ENCODE data around the gene EPHA2. TPM values are rescaled to one million over a fixed set of nuclear protein-coding genes. Genes with fewer than 3 reads are reported as not detected.

Gene EPHA2
- total and polyA plus RNA-seq, 2 donors (not counting 3 experiments of a cell fraction or from before 2014, with no cell fraction given): 141 to 147 TPM

DNA sequence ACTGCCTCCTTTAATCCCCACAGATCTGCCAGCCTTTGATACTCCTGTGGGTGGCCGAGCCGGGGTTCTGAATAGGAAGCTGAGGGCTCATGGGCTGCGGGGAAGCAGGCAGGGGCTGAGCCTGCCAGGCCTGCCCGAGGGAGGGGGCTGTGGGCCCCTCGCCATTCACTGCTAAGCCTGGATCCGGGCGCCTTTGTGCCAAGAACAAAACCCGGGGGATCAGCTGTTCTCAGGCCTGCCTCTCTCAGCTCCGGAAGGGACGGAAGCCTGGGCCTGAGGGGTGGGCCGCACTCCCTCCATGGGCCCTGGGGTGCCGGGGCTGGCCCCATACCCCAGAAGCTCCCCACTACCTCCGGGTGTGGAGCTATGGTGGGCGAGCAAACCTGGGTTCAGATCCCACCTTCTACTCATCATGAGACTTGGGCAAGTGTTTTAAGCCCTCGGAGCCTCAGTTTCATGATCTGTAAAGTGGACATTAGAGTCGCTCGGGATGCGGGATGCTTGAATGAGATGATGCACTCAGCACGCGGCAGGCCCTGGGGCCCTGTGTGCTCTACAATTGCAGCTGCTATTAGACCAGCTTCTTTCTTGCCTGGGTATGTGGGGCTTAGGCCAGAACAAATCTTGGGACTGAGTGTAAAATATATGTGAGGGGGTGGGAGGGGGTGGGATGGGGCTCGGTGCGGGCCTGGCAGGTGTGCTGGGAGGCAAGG, 19.2 kb upstream of the EPHA2 start:
- H3K4me2 ChIP-seq (ENCODE audit: insufficient read depth, low read length): no peak overlapping the region
- ChIA-PET POLR2A (interaction anchor here (0.6 to 2.3 kb wide), 3 partner anchors 19 to 37 kb away, joined by 3 to 13 read pairs (median 3); partner anchors contain the start of gene EPHA2), CTCF (interaction anchor here (1.1 to 1.4 kb wide), 4 partner anchors 10 to 93 kb away, joined by 3 to 7 read pairs (median 6); no protein-coding TSS in a partner anchor)
- H3K79me2 ChIP-seq (ENCODE audit: control insufficient read depth, insufficient read depth, low read length): no peaks in the 10 kb centered on the region
- H3K27ac ChIP-seq (ENCODE audit: insufficient read depth, low read depth, low read length): peak overlapping the region; percentile 84
- H2AFZ ChIP-seq (ENCODE audit: low read depth, low read length): no peak overlapping the region
- H4K20me1 ChIP-seq (replicated peaks; ENCODE audit: control insufficient read depth, extremely low read depth, insufficient read depth, low read length): no peaks in the 10 kb centered on the region
- no peaks in the 10 kb centered on the region for H3K27me3 ChIP-seq (ENCODE audit: control insufficient read depth in 2 of 2, insufficient read depth in 2 of 2, low read length in 2 of 2)
- FAIRE-seq: no peak
- intact Hi-C loops (cut with micrococcal nuclease) (no loop called here), dilution Hi-C loops (cut with MboI; ENCODE audit: extremely low pct_ligation_motif_present, low sequenced_read_pairs) (no loop called here)
- H3K4me1 ChIP-seq (ENCODE audit: control insufficient read depth, extremely low read depth, insufficient read depth, low read length): peaks cover 38% of the 10 kb centered on the region
- no TSS peak for BruUV-seq (replicated peaks)
- no peak overlapping the region for H3K9ac ChIP-seq (replicated peaks; ENCODE audit: extremely low read depth, insufficient read depth, low read length)
- no peak for DNase-seq (ENCODE audit: low read depth, low spot score)
- no peaks in the 10 kb centered on the region for H3K9me1 ChIP-seq (replicated peaks; ENCODE audit: control insufficient read depth, extremely low read depth, insufficient read depth, low read length)
- H3K4me3 ChIP-seq (replicated peaks in 1 of 3; ENCODE audit: insufficient read depth in 1 of 3, low read depth in 1 of 3, low read length in 3 of 3): no peak overlapping the region
- no peaks in the 10 kb centered on the region for H3K36me3 ChIP-seq (ENCODE audit: control insufficient read depth in 2 of 2, extremely low read depth in 1 of 2, insufficient read depth in 2 of 2, low read length in 2 of 2)
- no peaks in the 10 kb centered on the region for H3K9me3 ChIP-seq (replicated peaks; ENCODE audit: control insufficient read depth, insufficient read depth, low read length)
- TF ChIP-seq, protein P1, sequence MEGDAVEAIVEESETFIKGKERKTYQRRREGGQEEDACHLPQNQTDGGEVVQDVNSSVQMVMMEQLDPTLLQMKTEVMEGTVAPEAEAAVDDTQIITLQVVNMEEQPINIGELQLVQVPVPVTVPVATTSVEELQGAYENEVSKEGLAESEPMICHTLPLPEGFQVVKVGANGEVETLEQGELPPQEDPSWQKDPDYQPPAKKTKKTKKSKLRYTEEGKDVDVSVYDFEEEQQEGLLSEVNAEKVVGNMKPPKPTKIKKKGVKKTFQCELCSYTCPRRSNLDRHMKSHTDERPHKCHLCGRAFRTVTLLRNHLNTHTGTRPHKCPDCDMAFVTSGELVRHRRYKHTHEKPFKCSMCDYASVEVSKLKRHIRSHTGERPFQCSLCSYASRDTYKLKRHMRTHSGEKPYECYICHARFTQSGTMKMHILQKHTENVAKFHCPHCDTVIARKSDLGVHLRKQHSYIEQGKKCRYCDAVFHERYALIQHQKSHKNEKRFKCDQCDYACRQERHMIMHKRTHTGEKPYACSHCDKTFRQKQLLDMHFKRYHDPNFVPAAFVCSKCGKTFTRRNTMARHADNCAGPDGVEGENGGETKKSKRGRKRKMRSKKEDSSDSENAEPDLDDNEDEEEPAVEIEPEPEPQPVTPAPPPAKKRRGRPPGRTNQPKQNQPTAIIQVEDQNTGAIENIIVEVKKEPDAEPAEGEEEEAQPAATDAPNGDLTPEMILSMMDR (IDR thresholded peaks at IDR 0.05; ENCODE audit: extremely low read depth in 1 of 2, insufficient read depth in 1 of 2, low read depth in 1 of 2, low read length in 2 of 2): no peak
- TF ChIP-seq EZH2 (IDR thresholded peaks at IDR 0.05; ENCODE audit: borderline replicate concordance, low read depth, low read length, severe bottlenecking): no peak
- TF ChIP-seq POLR2AphosphoS5 (IDR thresholded peaks at IDR 0.05; ENCODE audit: insufficient read depth, low read depth, low read length): no peak
- TF ChIP-seq, protein P2, sequence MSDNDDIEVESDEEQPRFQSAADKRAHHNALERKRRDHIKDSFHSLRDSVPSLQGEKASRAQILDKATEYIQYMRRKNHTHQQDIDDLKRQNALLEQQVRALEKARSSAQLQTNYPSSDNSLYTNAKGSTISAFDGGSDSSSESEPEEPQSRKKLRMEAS (IDR thresholded peaks at IDR 0.05; ENCODE audit: insufficient read depth, insufficient read length): no peak
- TF ChIP-seq MYC (IDR thresholded peaks at IDR 0.05; ENCODE audit: low read depth, low read length): no peak
- TF ChIP-seq FOS (IDR thresholded peaks at IDR 0.05; ENCODE audit: borderline replicate concordance, insufficient read depth, low read length): no peak
- TF ChIP-seq POLR2A (IDR thresholded peaks at IDR 0.05; ENCODE audit: low read depth, low read length): no peak
- TF ChIP-seq JUN (IDR thresholded peaks at IDR 0.05; ENCODE audit: borderline replicate concordance, insufficient read depth, insufficient read length, low read depth): no peak
- TF ChIP-seq GATA2 (IDR thresholded peaks at IDR 0.05; ENCODE audit: insufficient read depth, insufficient read length, low read depth, low read length): no peak

Data from endothelial cell of umbilical vein (primary cell).